HEK293T (cell line): ENCODE data around the gene FAM210A.

Source experiments
- CTCF ChIA-PET: fragments of 350-600 bp; formaldehyde crosslinking; extraction: SDS; loops from one replicate; lab custom pipeline; 2021; ENCODE audit warnings: antibody characterized with exemption, inconsistent platforms; lab: Yijun Ruan, JAX
- POLR2A ChIA-PET: fragments of 350-600 bp; formaldehyde crosslinking; extraction: SDS; loops from one replicate; lab custom pipeline; 2020; ENCODE audit warnings: antibody characterized with exemption, inconsistent platforms; lab: Yijun Ruan, JAX
- DNase-seq: peaks from one replicate; pipeline ENCODE4 v3.0.0; 2012; ENCODE audit warnings: mixed read lengths; ENCODE audit errors: extremely low spot score
- ARNT ChIP-seq: fragments of 450-650 bp; IDR thresholded peaks from 2 replicates; pipeline ENCODE4 v1.6.1; 2017; ENCODE audit warnings: mild to moderate bottlenecking
- BHLHE40 ChIP-seq: fragments of 450-650 bp; IDR thresholded peaks from 2 replicates; pipeline ENCODE4 v1.6.1; 2016; ENCODE audit warnings: mild to moderate bottlenecking, moderate library complexity, borderline replicate concordance
- CTBP1 ChIP-seq: fragments of 450-650 bp; IDR thresholded peaks from 2 replicates; pipeline ENCODE4 v1.6.1; 2016; ENCODE audit warnings: borderline replicate concordance
- ELF4 ChIP-seq: fragments of 450-650 bp; IDR thresholded peaks from 2 replicates; pipeline ENCODE4 v1.6.1; 2017; ENCODE audit warnings: antibody characterized with exemption
- FOXA1 ChIP-seq: fragments of 450-650 bp; IDR thresholded peaks from 2 replicates; pipeline ENCODE4 v1.6.1; 2016; ENCODE audit warnings: mild to moderate bottlenecking
- FOXK2 ChIP-seq: fragments of 450-650 bp; IDR thresholded peaks from 2 replicates; pipeline ENCODE4 v1.6.1; 2016; ENCODE audit warnings: mild to moderate bottlenecking
- FOXM1 ChIP-seq: fragments of 450-650 bp; IDR thresholded peaks from 2 replicates; pipeline ENCODE4 v1.6.1; 2017; ENCODE audit warnings: mild to moderate bottlenecking, borderline replicate concordance
- HDGF ChIP-seq: fragments of 450-650 bp; IDR thresholded peaks from 2 replicates; pipeline ENCODE4 v1.6.1; 2017; ENCODE audit warnings: antibody characterized with exemption, borderline replicate concordance
- L3MBTL2 ChIP-seq: fragments of 450-650 bp; conservative IDR thresholded peaks from 2 replicates; pipeline ENCODE4 v1.6.1; 2016; ENCODE audit warnings: mild to moderate bottlenecking
- LEF1 ChIP-seq: fragments of 450-650 bp; IDR thresholded peaks from 2 replicates; pipeline ENCODE4 v1.6.1; 2017; ENCODE audit warnings: mild to moderate bottlenecking, borderline replicate concordance
- NFRKB ChIP-seq: fragments of 450-650 bp; IDR thresholded peaks from 2 replicates; pipeline ENCODE4 v1.6.1; 2016; ENCODE audit warnings: mild to moderate bottlenecking, moderate library complexity
- PKNOX1 ChIP-seq: fragments of 450-650 bp; IDR thresholded peaks from 2 replicates; pipeline ENCODE4 v1.6.1; 2016
- SP1 ChIP-seq: fragments of 450-650 bp; IDR thresholded peaks from 2 replicates; pipeline ENCODE4 v1.6.1; 2017
- SUZ12 ChIP-seq: fragments of 450-650 bp; IDR thresholded peaks from 2 replicates; pipeline ENCODE4 v1.6.1; 2016; ENCODE audit warnings: mild to moderate bottlenecking
- TARDBP ChIP-seq: fragments of 450-650 bp; IDR thresholded peaks from 2 replicates; pipeline ENCODE4 v1.6.1; 2016
- ZNF384 ChIP-seq: fragments of 450-650 bp; IDR thresholded peaks from 2 replicates; pipeline ENCODE4 v1.6.1; 2016

FAM210A gene

GRCh38 chr18:13720847-13721246 is 5.5 kb downstream of the FAM210A start:
- no peak for DNase-seq
- TF ChIP-seq LEF1 (no peak), FOXA1 (no peak), ZNF384 (no peak), ARNT (no peak), FOXK2 (no peak), ELF4 (no peak), HDGF (no peak), FOXM1 (no peak), L3MBTL2 (no peak), CTBP1 (no peak), PKNOX1 (no peak)
- ChIA-PET POLR2A (no interaction called here), CTCF (no interaction called here)

- ChIA-PET CTCF (no interaction called here), POLR2A (no interaction called here)
- DNase-seq: no peak
- TF ChIP-seq HDGF: no peak
- TF ChIP-seq FOXA1: no peak
- no peak for TF ChIP-seq SP1
- no peak for TF ChIP-seq CTBP1
- TF ChIP-seq BHLHE40: no peak
- no peak for TF ChIP-seq TARDBP
- no peak for TF ChIP-seq ELF4
- TF ChIP-seq FOXK2: no peak
- no peak for TF ChIP-seq ARNT
- no peak for TF ChIP-seq NFRKB
- TF ChIP-seq LEF1: no peak
- no peak for TF ChIP-seq FOXM1
These were observed 6.2 kb downstream of the FAM210A start for GRCh38 chr18:13720123-13720522.

- ChIA-PET CTCF (no interaction called here), POLR2A (no interaction called here)
- no peak for DNase-seq
- TF ChIP-seq L3MBTL2: no peak
- no peak for TF ChIP-seq ZNF384
- no peak for TF ChIP-seq HDGF
- TF ChIP-seq SUZ12: no peak
- TF ChIP-seq CTBP1: no peak
- no peak for TF ChIP-seq FOXM1
- no peak for TF ChIP-seq TARDBP
- no peak for TF ChIP-seq PKNOX1
- TF ChIP-seq ELF4: no peak
- no peak for TF ChIP-seq ARNT
- no peak for TF ChIP-seq FOXA1
- TF ChIP-seq SP1: no peak
- no peak for TF ChIP-seq LEF1
- no peak for TF ChIP-seq BHLHE40
- TF ChIP-seq FOXK2: no peak
These were observed 9.4 kb downstream of the FAM210A start for GRCh38 chr18:13716916-13717315.

- ChIA-PET CTCF (no interaction called here), POLR2A (interaction anchor here (0.6 to 1.0 kb wide), 2 partner anchors 12 to 29 kb away, joined by 3 to 4 read pairs; partner anchors contain the start of genes FAM210A and RNMT)
- TF ChIP-seq BHLHE40 (no peak), L3MBTL2 (no peak), TARDBP (no peak), NFRKB (no peak), PKNOX1 (no peak), ELF4 (no peak), ARNT (no peak), HDGF (no peak), FOXK2 (no peak), CTBP1 (no peak), FOXA1 (no peak), SUZ12 (no peak)
- no peak for DNase-seq
These were observed 11.0 kb downstream of the FAM210A start for GRCh38 chr18:13715330-13715729.

- POLR2A ChIA-PET: no interaction called here
- no peak for DNase-seq
- no peak for TF ChIP-seq ELF4
- TF ChIP-seq TARDBP: no peak
- TF ChIP-seq ZNF384: no peak
- no peak for TF ChIP-seq ARNT
- TF ChIP-seq L3MBTL2: no peak
- TF ChIP-seq BHLHE40: no peak
- no peak for TF ChIP-seq SP1
- TF ChIP-seq SUZ12: no peak
- no peak for TF ChIP-seq FOXM1
- TF ChIP-seq FOXK2: no peak
- no peak for TF ChIP-seq HDGF
- TF ChIP-seq CTBP1: no peak
- TF ChIP-seq PKNOX1: no peak
- TF ChIP-seq NFRKB: no peak
- no peak for TF ChIP-seq LEF1
- no peak for TF ChIP-seq FOXA1
- CTCF ChIA-PET: no interaction called here
These were observed 12.8 kb downstream of the FAM210A start for GRCh38 chr18:13713455-13714055.
